Naive thymus-derived CD4-positive, alpha-beta T cell (primary cell): Measurements from ENCODE around the gene SLC36A1. TPM values are rescaled to one million over a fixed set of nuclear protein-coding genes. Genes with fewer than 3 reads are reported as not detected.

ENCODE experiments used
- ATAC-seq: fragments of 150-1000 bp; cut with Tn5 transposase; 2 replicates; pipeline ENCODE4 v1.10.0; 2021; ENCODE audit warnings: mild to moderate bottlenecking, moderate library complexity
- CTCF ChIA-PET: fragments of 350-600 bp; sonication (Branson Sonifier 250); formaldehyde crosslinking; loops from one replicate; lab custom pipeline; 2021; ENCODE audit warnings: antibody characterized with exemption; lab: Charles Lee
- POLR2A ChIA-PET: fragments of 350-600 bp; sonication (Branson Sonifier 250); formaldehyde crosslinking; loops from one replicate; lab custom pipeline; 2021; ENCODE audit warnings: antibody characterized with exemption, inconsistent platforms; lab: Charles Lee
- DNase-seq, 9 donors: peaks; one replicate each; pipeline versions ENCODE4 v3.0.0 to v3.0.0-alpha.2; 2020 to 2022; ENCODE audit warnings: mixed read lengths in 1 of 9
- H3K27ac ChIP-seq: one replicate; pipeline ENCODE4 v1.7.0; 2013; ENCODE audit warnings: mild to moderate bottlenecking, low read depth, low read length, moderate library complexity
- H3K27me3 ChIP-seq, 2 donors: one replicate each; pipeline ENCODE4 v1.7.0; 2013; ENCODE audit warnings: low read length in 2 of 2, mild to moderate bottlenecking in 2 of 2, moderate library complexity in 2 of 2; ENCODE audit not compliant: control insufficient read depth in 2 of 2, insufficient read depth in 2 of 2
- H3K36me3 ChIP-seq, 3 experiments: 1 replicate in 2 of 3; 2 replicates in 1 of 3; pipeline ENCODE4 v1.7.0; 2013; ENCODE audit warnings: low read length in 3 of 3, mild to moderate bottlenecking in 3 of 3, moderate library complexity in 1 of 3; ENCODE audit not compliant: insufficient read depth in 3 of 3, control insufficient read depth in 2 of 3
- H3K4me1 ChIP-seq, 2 donors: one replicate each; pipeline ENCODE4 v1.7.0; 2013; ENCODE audit warnings: low read length in 2 of 2, mild to moderate bottlenecking in 2 of 2, moderate library complexity in 1 of 2; ENCODE audit not compliant: control insufficient read depth in 2 of 2, insufficient read depth in 2 of 2
- H3K4me3 ChIP-seq: 2 replicates; pipeline ENCODE4 v1.7.0; 2013; ENCODE audit warnings: mild to moderate bottlenecking, low read length
- H3K9me3 ChIP-seq, 3 experiments: 1 replicate in 2 of 3; 2 replicates in 1 of 3; pipeline ENCODE4 v1.7.0; 2013; ENCODE audit warnings: low read length in 3 of 3; ENCODE audit not compliant: control insufficient read depth in 2 of 3
- H3K27ac Mint-ChIP-seq, 9 donors: one replicate each; pipeline ENCODE4 v1.8.0; 2020 to 2022; ENCODE audit warnings: mixed read lengths in 9 of 9, mild to moderate bottlenecking in 8 of 9, moderate library complexity in 5 of 9, inconsistent platforms in 2 of 9
- H3K27me3 Mint-ChIP-seq, 5 donors: one replicate each; pipeline ENCODE4 v1.8.0; 2021 to 2022; ENCODE audit warnings: mixed read lengths in 5 of 5, mild to moderate bottlenecking in 1 of 5
- H3K36me3 Mint-ChIP-seq, 5 donors: one replicate each; pipeline ENCODE4 v1.8.0; 2020 to 2022; ENCODE audit warnings: mixed read lengths in 5 of 5, mild to moderate bottlenecking in 3 of 5, inconsistent platforms in 1 of 5
- H3K4me1 Mint-ChIP-seq, 7 donors: one replicate each; pipeline ENCODE4 v1.8.0; 2020 to 2022; ENCODE audit warnings: mixed read lengths in 7 of 7, mild to moderate bottlenecking in 3 of 7, inconsistent platforms in 1 of 7
- H3K4me3 Mint-ChIP-seq, 10 donors: one replicate each; pipeline ENCODE4 v1.8.0; 2020 to 2022; ENCODE audit warnings: mild to moderate bottlenecking in 10 of 10, mixed read lengths in 10 of 10, moderate library complexity in 6 of 10, inconsistent platforms in 2 of 10
- H3K9me3 Mint-ChIP-seq, 11 donors: one replicate each; pipeline ENCODE4 v1.8.0; 2020 to 2022; ENCODE audit warnings: mixed read lengths in 11 of 11, mild to moderate bottlenecking in 4 of 11, inconsistent platforms in 1 of 11, moderate library complexity in 1 of 11
- intact Hi-C, 2 donors: fragments of 100-400 bp; cut with micrococcal nuclease; formaldehyde crosslinking; loops; one replicate each; pipeline ENCODE4 v1.15.1; 2023
- polyA plus RNA-seq, 2 donors: library from polyadenylated mRNA; unstranded; fragments of 300-500 nt; fragmentation: Illumina TruSeq; gene quantifications; one replicate each; pipeline ENCODE4 v1.2.3, GENCODE V29; 2021
- total RNA-seq, 6 experiments: library from RNA in 5 of 6; stranded (reverse) in 5 of 6; gene quantifications; 1 replicate in 5 of 6; 2 replicates in 1 of 6; pipeline ENCODE4 v1.2.3 and lab custom pipeline; 2021 to 2026

SLC36A1 gene
- total and polyA plus RNA-seq, 7 experiments from 2014 or later = 0.45 to 16.6 (median 5.1) TPM

DNA sequence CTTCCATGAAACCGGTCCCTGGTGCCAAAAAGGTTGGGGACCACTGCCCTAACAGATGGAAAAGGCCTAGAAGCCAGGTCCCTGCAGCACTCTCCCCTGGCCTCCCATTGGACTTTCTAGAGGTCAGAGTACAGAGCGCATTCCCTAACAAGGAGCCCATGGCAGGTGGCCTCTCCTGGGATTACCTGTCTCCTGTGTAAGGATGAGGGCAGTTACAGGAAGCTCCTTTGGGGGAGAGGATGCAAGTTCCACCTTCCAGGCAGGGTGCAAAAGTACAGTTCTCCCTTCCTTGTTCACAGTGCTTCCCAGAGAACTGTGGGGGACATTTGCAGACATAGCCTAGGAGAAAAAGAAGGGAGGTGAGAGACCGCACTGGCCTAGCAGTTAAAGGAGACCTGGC is 62.4 kb downstream of the SLC36A1 start:
- ATAC-seq (no peak), DNase-seq (no peak)
- Mint-ChIP-seq H3K4me1 (no peaks in the 10 kb centered on the region), H3K4me3 (no peak overlapping the region), H3K9me3 (no peaks in the 10 kb centered on the region), H3K36me3 (peaks cover 0 to 11% (median 5%) of the 10 kb centered on the region in 5 donors), H3K27ac (no peak overlapping the region), H3K27me3 (no peaks in the 10 kb centered on the region)
- Histone ChIP-seq H3K4me1 (no peaks in the 10 kb centered on the region), H3K9me3 (no peaks in the 10 kb centered on the region), H3K27ac (no peak overlapping the region), H3K36me3 (no peaks in the 10 kb centered on the region), H3K4me3 (no peak overlapping the region), H3K27me3 (no peaks in the 10 kb centered on the region)
- intact Hi-C loops = no loop called here
- ChIA-PET CTCF (no interaction called here), POLR2A (no interaction called here)

DNA sequence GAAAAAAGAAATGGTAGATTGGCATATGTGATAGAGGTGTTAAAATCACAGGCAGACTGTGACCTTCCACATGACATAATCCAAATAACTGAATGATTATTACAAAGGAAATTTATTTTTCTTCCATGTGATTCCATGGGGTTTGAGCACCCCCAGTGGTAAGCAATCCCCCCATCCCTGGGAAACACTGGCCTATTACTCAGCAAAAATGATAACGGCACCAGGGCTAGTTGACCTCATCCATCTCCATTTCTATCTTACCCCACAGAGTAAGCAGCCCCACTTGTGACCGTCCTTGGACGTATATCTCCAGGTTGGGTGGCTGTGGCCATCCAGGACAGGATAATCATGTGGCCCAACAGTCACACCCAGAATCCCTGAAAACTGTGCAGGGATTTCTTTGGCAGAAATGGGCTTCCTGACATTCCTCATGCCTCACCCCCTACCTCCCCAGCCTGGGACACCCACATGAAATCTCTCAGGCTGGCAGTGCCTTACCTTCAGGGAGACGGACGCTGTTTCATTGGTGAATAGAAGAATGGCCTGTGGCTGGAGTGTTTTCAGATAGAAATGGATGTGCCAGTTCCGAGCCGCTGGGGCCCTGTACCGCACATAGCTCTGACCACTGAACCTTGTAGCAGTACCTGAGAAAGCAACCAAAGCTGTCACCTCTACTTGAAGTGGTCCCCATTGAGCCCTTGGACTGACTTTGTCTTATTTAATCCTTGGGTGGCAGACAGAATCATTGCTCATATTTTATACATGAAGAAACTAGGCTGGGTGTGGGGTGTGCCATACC is 69.9 kb downstream of the SLC36A1 start:
- Mint-ChIP-seq H3K4me3 (no peak overlapping the region), H3K9me3 (no peaks in the 10 kb centered on the region), H3K27ac (no peak overlapping the region), H3K36me3 (peaks cover 0 to 3% (median 0%) of the 10 kb centered on the region in 5 donors), H3K4me1 (peaks cover 0 to 5% (median 1%) of the 10 kb centered on the region in 7 donors), H3K27me3 (no peaks in the 10 kb centered on the region)
- POLR2A ChIA-PET = no interaction called here
- no peaks in the 10 kb centered on the region for H3K4me1 ChIP-seq
- ATAC-seq (no peak), DNase-seq (no peak)
- H3K4me3 ChIP-seq = no peak overlapping the region
- intact Hi-C loops = no loop called here
- H3K27ac ChIP-seq = no peak overlapping the region
- no peaks in the 10 kb centered on the region for H3K36me3 ChIP-seq
- CTCF ChIA-PET = no interaction called here
- H3K27me3 ChIP-seq = no peaks in the 10 kb centered on the region
- no peaks in the 10 kb centered on the region for H3K9me3 ChIP-seq

DNA sequence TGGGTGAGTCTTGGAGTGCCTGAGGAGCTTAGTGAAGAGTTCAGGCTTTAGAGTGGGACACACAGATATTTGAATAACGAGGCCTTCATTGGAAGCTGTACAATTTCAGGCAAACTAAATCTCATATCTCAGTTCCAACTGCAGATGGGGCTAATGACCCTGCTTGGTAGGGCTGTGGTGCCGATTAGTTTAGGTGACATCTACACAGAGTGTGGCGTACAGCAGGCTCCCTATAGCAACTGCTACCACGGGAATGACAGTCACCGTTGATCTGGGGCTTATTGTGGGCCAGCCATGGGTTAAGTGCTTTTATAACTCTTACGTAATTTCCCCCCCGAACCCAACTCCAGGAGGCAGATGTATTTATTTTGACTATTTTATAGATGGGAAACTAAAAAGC is 72.9 kb downstream of the SLC36A1 start:
- Mint-ChIP-seq H3K27ac (no peak overlapping the region), H3K27me3 (peaks cover 0 to 5% (median 0%) of the 10 kb centered on the region in 5 donors), H3K36me3 (peaks cover 0 to 3% (median 0%) of the 10 kb centered on the region in 5 donors), H3K4me3 (no peak overlapping the region), H3K4me1 (peaks cover 2 to 13% (median 9%) of the 10 kb centered on the region in 7 donors), H3K9me3 (no peaks in the 10 kb centered on the region)
- Histone ChIP-seq H3K36me3 (no peaks in the 10 kb centered on the region), H3K27me3 (no peaks in the 10 kb centered on the region), H3K27ac (no peak overlapping the region), H3K4me3 (no peak overlapping the region), H3K4me1 (no peaks in the 10 kb centered on the region), H3K9me3 (no peaks in the 10 kb centered on the region)
- ATAC-seq = no peak
- peak in 2 of 9 donors; percentile 4 to 9 for DNase-seq
- ChIA-PET POLR2A (interaction anchor here (0.5 to 0.7 kb wide), 3 partner anchors 98 to 979 kb away, joined by 3 read pairs; no protein-coding TSS in a partner anchor), CTCF (interaction anchor here (1.5 to 1.7 kb wide), 2 partner anchors 130 to 132 kb away, joined by 4 to 6 read pairs; no protein-coding TSS in a partner anchor)
- intact Hi-C loops = loop anchor here in 1 of 2 donors (1.0 kb wide), 1 partner anchor 132 kb away; no protein-coding TSS in a partner anchor

DNA sequence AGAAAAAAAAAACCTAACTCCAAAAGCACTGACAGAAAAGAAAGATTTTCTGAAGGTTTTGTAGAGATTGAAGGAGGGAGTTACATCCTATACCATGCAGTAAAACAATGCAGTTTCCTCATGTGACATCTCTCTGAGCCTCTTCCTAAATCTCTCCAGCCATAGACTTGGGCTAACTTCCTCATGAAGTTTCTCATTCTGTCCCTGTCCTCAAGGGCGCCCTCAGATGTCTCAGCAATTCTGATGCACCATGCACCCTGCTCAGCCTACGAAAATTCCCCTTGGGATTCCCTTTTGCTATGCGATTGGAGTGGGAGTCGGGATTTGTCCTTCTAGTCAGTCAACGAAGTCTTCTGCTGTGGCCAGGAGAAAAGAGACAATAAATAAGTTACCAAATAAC is 74.8 kb downstream of the SLC36A1 start:
- intact Hi-C loops = no loop called here
- peaks cover 0 to 5% (median 0%) of the 10 kb centered on the region in 5 donors for H3K27me3 Mint-ChIP-seq
- no peak for ATAC-seq
- peaks cover 0 to 3% (median 0%) of the 10 kb centered on the region in 5 donors for H3K36me3 Mint-ChIP-seq
- H3K9me3 Mint-ChIP-seq = no peaks in the 10 kb centered on the region
- ChIA-PET POLR2A (no interaction called here), CTCF (no interaction called here)
- Histone ChIP-seq H3K27ac (no peak overlapping the region), H3K27me3 (no peaks in the 10 kb centered on the region), H3K9me3 (no peaks in the 10 kb centered on the region), H3K4me3 (no peak overlapping the region), H3K4me1 (no peaks in the 10 kb centered on the region), H3K36me3 (no peaks in the 10 kb centered on the region)
- H3K4me3 Mint-ChIP-seq = no peak overlapping the region
- peak overlapping the region in 2 of 9 donors; percentile 4 to 8 for H3K27ac Mint-ChIP-seq
- no peak for DNase-seq
- H3K4me1 Mint-ChIP-seq = peaks cover 2 to 13% (median 9%) of the 10 kb centered on the region in 7 donors

DNA sequence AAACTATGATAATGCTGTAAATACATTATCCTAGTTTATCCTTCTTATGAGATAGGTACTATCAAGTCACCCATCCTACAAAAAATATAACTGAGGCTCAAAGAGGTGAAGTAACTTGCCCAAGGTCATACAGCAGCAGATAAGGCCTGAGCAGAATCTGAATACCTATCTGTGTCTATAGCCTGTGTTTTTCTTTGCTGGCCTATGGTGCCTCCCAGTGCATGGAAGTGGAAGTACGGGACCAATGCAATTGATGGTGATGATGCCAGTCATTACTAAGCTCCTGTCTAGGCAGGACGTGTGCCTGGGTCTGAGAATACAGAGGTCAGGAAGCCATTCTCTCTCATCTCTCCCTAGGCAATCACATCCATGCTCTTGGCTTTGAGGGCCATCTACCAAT is 75.9 kb downstream of the SLC36A1 start:
- Histone ChIP-seq H3K27me3 (no peaks in the 10 kb centered on the region), H3K9me3 (no peaks in the 10 kb centered on the region), H3K4me3 (no peak overlapping the region), H3K27ac (no peak overlapping the region), H3K36me3 (no peaks in the 10 kb centered on the region), H3K4me1 (no peaks in the 10 kb centered on the region)
- intact Hi-C loops = loop anchor here (1.0 kb wide), 1 partner anchor 76 kb away; the partner anchor contains the start of gene SLC36A1 (in 2 of the 2)
- Mint-ChIP-seq H3K9me3 (no peaks in the 10 kb centered on the region), H3K4me3 (no peak overlapping the region), H3K27me3 (peaks cover 0 to 5% (median 0%) of the 10 kb centered on the region in 5 donors), H3K36me3 (no peaks in the 10 kb centered on the region), H3K4me1 (peaks cover 2 to 13% (median 9%) of the 10 kb centered on the region in 7 donors), H3K27ac (peak overlapping the region in 2 of 9 donors; percentile 4 to 47)
- peak in 7 of 9 donors; percentile 3 to 45 (median 32) for DNase-seq
- ChIA-PET CTCF (interaction anchor here (0.6 to 2.0 kb wide), 3 partner anchors 17 to 126 kb away, joined by 3 to 9 read pairs (median 3); partner anchors contain the start of gene SLC36A1), POLR2A (no interaction called here)
- ATAC-seq = peak; percentile 79

DNA sequence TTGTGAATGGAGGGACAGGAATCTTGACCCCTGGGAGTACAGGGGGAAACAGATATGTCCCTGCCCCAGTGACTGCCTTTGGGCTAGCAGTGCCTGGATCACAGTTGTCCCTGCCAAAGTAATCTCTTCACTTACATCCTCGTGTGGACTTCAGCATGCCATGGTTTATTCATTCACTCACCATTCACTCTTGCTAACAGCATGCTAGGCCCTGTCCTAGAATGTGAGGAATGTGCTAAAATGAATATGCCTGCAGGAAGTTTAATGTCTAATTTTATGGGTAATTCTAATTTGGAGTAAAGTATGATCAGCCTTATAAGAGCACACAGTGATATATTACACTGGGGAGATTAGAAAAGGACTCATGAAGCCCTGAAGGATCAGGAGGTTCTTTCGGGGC is 80.8 kb downstream of the SLC36A1 start:
- H3K4me3 Mint-ChIP-seq = no peak overlapping the region
- ATAC-seq = no peak

More for the DNA sequence above, 80.8 kb downstream of the SLC36A1 start:
- H3K4me1 Mint-ChIP-seq = peaks cover 0 to under 1% (median 0%) of the 10 kb centered on the region in 7 donors
- Histone ChIP-seq H3K27ac (no peak overlapping the region), H3K36me3 (no peaks in the 10 kb centered on the region), H3K4me3 (no peak overlapping the region), H3K27me3 (no peaks in the 10 kb centered on the region), H3K9me3 (no peaks in the 10 kb centered on the region), H3K4me1 (no peaks in the 10 kb centered on the region)
- H3K9me3 Mint-ChIP-seq = no peaks in the 10 kb centered on the region
- POLR2A ChIA-PET = no interaction called here
- DNase-seq = no peak
- H3K27me3 Mint-ChIP-seq = peaks cover 0 to 5% (median 0%) of the 10 kb centered on the region in 5 donors
- CTCF ChIA-PET = no interaction called here
- intact Hi-C loops = no loop called here
- no peak overlapping the region for H3K27ac Mint-ChIP-seq
- no peaks in the 10 kb centered on the region for H3K36me3 Mint-ChIP-seq
